NCI-H345 (cell line): Measurements from ENCODE around the gene RFX2.
A peak's percentile ranks its signal among the peaks of the same experiment; 100 is the strongest.

Experiments
- DNase-seq: peaks from one replicate; lab custom pipeline; 2025; lab: John Stamatoyannopoulos, UW

Gene RFX2

DNA sequence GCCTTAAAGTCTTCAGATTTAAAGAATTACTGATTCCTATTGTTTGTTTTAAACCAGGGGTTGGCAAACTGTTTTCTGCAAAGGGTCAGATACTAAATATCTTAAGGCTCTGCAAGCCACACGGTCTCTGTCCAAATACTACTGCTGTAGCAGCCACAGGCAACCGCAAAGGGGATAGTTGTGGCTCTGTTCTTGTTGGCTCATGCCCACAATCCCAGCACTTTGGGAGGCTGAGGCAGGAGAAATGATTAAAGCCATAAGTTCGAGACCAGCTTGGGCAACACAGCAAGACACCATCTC is 154.7 kb downstream of the RFX2 start:
- DNase-seq: no peak

DNA sequence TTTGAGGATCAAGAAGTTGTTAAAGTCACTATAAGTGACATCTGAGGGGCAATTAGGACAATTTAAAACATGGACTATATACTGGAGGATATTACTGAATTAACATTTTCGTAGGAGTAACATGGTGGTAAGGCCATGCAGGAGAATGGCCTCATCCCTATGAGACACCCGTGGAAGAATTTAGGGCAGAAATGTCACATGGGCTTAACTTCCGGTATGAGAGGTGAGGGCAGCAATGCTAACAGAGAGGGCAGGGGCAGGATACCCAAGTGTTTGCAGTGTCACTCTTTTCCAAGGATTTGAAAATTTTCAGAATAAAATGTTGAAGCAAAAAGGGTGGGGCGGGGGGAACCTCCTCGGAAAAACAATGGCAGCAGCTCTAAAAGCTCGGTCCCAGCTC is 156.0 kb downstream of the RFX2 start:
- no peak for DNase-seq

DNA sequence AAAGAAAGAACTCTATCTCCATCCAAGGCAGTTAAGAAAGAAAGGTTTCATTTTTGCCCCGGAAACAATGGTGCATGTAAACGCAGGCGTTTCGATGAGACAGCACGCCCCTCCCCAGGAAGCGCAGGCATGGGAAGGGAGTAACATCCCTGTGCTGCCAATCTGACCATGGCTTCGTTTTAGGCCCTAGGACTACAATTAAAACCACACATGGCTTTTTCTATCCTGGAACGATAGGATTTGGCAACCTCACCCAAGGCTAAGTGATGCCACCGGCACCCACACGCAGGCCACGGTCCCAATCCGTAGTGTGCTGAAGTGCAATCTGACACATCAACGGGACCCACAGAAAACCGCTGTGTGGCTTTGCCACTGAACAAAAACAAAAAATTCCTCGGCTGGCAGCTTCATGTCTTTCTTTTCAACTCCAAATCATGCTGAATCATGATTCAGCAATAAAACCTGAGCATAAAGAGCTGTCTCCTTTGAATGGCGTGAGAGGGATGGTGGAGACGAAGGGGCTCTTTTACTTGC is 156.6 kb downstream of the RFX2 start:
- no peak for DNase-seq

DNA sequence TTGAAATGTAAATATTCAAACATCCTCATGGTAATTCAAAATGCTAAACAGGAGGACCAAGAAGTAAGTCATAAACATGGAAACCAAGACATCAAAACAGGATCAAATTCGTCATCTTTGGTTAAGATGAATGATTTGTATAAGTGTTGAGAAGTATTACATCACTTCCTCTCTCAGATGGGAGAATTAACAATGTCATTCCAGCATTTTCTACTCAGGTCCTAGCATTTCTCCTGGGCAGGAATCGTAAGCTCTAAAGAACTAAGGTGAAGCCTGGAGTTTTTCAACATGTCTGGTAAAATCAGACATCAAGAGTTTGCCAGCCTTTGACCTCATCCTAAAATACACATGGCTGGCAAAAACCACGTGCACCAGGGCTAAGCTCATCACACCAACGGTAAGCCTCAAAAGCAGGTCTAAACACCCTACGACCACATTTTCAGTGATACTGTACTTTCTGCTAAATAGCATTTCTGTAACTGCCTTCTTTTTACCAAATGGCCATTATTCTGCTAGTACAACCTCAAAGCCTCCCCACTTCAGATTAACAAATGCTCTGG is 157.2 kb downstream of the RFX2 start:
- DNase-seq: no peak

DNA sequence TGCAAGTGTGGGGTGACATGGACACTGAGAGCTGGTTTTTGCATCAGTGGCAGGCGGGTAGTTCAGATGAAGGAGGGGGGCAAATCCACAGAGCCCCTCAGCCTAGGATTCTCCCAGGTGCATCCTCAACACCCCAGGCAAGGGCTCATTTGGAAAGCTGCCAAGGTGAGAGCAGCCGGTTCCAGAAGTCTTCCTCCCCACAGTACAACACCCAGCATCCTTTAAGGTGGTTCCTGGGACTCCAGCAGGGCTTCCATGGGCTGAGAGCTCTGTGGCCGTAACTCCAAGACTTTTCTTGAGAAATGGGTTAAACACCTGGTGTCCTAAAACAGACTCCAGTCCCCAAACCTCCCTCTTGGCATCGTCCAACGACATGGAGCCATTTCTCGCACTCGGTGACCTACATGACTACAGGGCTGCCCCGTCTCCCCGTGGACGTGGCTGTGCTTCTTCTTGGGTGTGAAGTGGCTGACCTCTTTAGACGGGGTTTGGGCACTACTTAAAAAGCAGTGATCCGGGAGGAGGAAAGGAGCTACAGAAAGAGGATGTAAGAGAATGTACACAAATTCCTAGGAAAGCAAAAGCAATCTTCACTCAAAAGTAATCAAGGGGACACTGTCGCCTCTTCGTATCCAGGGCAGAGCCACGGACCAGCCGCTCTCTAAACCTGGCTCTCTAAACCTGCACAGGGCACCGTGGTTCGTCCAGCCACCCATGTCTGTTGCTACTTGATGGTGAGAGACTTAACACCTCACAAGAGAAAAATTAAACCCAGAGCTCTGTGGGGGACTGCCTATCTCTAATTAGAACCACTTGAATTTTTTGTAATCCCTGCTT is 157.9 kb downstream of the RFX2 start:
- DNase-seq: peak; percentile 39

DNA sequence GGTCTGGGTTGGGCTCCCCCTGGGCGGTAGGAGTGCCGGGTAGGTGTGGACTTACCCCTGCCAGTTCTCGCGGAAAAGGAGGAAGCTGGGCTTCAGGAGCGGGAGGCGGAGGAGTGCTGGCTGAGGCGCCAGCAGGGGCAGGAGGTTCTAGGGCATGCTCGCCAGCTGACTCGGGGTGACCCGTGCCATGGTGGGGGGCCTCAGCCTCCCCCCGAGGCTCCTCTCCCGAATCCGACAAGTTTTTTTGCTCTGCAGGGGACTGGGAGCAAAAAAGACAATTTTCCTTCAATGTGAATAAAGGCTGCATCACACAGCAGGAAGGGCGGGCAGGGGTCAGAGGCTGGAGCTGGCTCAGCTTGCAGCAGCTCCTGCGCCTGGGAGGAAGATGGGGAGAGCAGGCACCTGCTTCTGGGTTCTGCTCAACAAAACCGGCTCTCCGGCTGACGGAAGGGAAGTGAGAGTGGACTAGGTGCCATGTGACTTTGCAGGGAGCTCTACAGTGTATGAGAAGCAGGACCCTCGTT is 158.9 kb downstream of the RFX2 start:
- DNase-seq: no peak

DNA sequence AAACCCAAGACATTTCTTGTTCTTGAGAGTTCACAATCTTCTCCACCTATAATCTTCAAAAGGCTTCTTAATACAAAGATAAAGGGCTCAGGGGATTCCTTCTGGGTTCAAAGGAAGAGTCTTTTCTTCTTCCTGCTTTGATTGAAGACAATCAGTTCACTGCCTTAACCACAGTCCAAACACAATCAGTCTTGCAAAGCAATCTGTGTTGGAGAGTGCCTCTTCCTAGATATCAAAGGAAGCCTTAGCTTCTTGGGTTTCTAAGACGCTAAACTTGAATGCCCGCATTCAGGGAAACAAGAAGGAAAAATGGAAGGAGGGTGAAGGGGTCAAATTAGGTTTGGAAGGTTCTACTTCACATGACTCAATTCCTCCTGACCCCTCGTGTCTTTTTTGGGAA is 159.6 kb downstream of the RFX2 start:
- DNase-seq: no peak

DNA sequence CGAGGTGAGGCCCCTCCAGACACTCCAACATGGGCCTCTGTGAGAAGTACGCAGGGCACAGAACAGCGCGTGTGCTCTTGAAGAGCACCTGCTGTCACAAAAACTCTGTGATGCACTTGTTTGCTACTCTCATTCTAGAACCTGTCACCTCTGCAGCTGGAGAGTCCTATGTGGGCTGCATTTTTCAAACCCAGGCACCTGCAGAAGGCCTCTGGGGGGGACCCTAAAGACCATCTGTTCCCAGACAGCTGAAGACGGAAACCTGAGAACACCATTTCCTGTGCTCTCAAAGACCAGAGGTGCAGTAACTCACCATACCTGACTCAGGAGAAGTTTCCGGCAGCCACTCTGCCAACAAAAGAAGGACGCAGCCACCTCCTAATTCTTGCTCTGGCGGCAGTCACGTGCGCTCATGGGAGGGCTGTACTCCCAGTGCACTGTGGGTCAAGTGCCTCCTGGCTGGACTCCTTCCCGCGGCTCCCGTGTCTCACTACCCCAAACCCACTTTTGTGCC is 160.5 kb downstream of the RFX2 start:
- DNase-seq: peak; percentile 69

DNA sequence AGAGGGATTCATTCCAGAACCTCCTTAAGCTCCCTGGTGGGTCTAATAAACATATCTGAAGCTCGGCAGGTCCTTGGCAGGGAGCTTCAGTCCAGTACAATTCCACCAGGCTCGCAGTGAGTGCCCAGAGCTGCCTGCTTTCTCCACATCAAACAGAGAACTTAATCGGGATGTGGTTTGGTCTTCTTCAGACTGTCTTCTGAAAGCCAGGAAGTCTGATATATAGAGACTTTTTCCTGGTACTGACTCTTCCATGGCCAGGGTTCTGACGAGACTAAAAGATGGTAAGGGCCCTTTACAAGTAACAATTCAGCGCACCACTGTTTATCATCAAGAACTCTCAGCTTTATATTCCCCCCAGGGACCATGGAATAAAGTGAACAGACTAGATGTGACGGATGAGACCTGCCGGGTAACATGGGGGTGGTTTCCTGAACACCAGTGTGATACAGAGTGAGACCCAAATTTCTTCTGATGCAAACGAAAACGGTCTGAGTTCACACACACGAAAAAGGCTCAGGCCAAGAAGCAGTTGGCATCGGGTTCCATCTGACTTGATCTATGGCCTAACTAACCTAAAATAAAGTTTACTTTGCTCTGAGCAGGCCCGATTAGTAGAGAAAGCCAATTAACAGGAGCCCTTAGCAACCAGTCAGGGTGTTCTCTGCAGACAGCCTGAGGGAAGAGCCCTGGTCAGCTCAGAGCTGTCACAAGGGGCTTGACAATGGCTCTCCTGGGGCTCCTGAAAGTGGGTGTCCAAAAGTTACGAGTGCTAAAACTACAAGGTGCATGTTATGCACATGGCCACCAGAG is 161.3 kb downstream of the RFX2 start:
- no peak for DNase-seq

DNA sequence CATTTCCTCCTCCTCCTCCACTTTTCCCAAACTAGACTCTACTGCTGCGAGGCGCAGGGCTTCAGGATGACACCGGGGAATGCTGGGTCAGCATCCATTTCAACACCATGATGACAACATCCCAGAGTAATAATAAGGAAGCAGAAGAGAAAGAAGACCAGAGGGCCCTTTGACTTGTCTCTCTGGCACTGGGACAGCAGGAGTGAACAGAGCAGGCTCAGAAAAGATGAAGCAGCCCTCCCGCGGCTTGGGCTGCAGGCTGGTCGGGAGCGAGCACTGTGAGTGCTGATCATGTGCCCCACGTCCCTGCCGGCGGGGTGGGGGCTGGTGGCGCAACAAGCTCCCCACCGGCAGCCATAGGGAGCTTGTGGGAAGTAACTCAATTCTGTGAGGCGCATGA is 162.9 kb downstream of the RFX2 start:
- DNase-seq: no peak

DNA sequence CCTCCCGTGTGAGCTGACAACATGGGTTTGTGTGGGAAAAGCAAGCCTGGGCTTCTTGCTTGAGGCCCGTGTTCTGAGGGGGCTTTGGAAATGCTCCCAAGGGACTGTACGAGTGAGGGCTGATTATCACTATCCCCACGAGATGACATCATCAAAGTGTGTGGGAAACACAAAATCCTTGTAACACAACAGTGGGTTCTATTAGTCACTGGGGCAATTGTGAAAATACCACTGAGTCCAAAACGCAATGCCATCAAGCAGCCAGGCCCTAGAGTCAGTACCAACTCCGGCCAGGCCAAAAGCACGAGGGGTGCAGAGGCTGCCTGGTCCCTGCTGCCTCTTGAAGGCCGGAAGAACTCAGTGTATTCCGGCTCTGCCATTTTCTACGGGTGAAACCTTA is 166.7 kb downstream of the RFX2 start:
- no peak for DNase-seq
